GM23338 (cell line): ENCODE measurements around the gene C10orf71. TPM values are rescaled to one million over a fixed set of nuclear protein-coding genes. Genes with fewer than 3 reads are reported as not detected.

Experiments used
- ATAC-seq: fragments of 200-7000 bp; cut with Tn5 transposase; 3 replicates; pipeline ENCODE4 v1.9.1; 2020
- DNase-seq: peaks from one replicate; pipeline ENCODE4 v3.0.0-alpha.2; 2015; ENCODE audit warnings: low spot score
- H2AFZ ChIP-seq: fragments of 200-600 bp; sonication (generic); 2 replicates; pipeline ENCODE4 v1.8.0; 2016; ENCODE audit warnings: antibody characterized with exemption, mild to moderate bottlenecking, moderate library complexity
- H3F3A ChIP-seq: fragments of 200-600 bp; sonication (generic); replicated peaks from 2 replicates; pipeline ENCODE4 v1.8.0; 2017; ENCODE audit warnings: antibody characterized with exemption, mixed run types, low read depth
- H3K27ac ChIP-seq: fragments of 200-600 bp; sonication (generic); 2 replicates; pipeline ENCODE4 v1.6.1; 2016; ENCODE audit warnings: low read depth
- H3K27me3 ChIP-seq: fragments of 200-600 bp; sonication (generic); 2 replicates; pipeline ENCODE4 v1.8.0; 2016; ENCODE audit warnings: mild to moderate bottlenecking, mixed run types, moderate library complexity; ENCODE audit not compliant: insufficient read depth
- H3K36me3 ChIP-seq: fragments of 200-600 bp; sonication (generic); 2 replicates; pipeline ENCODE4 v1.8.0; 2016; ENCODE audit warnings: mild to moderate bottlenecking; ENCODE audit not compliant: insufficient read depth
- H3K4me1 ChIP-seq: fragments of 200-600 bp; sonication (generic); 2 replicates; pipeline ENCODE4 v1.8.0; 2016; ENCODE audit warnings: mild to moderate bottlenecking, moderate library complexity; ENCODE audit not compliant: insufficient read depth
- H3K4me2 ChIP-seq: fragments of 200-600 bp; sonication (generic); 2 replicates; pipeline ENCODE4 v1.7.1; 2017; ENCODE audit warnings: mixed run types
- H3K4me3 ChIP-seq: fragments of 200-600 bp; sonication (generic); 2 replicates; pipeline ENCODE4 v1.6.1; 2016; ENCODE audit warnings: mixed run types
- H3K79me2 ChIP-seq: fragments of 200-600 bp; sonication (generic); replicated peaks from 2 replicates; pipeline ENCODE4 v1.8.0; 2017; ENCODE audit warnings: mild to moderate bottlenecking; ENCODE audit not compliant: insufficient read depth
- H3K9me2 ChIP-seq: fragments of 200-600 bp; sonication (generic); 2 replicates; pipeline ENCODE4 v1.8.0; 2017; ENCODE audit not compliant: insufficient read depth
- H4K20me1 ChIP-seq: fragments of 200-600 bp; sonication (generic); replicated peaks from 2 replicates; pipeline ENCODE4 v1.8.0; 2017; ENCODE audit warnings: mild to moderate bottlenecking; ENCODE audit not compliant: insufficient read depth
- H3K27ac Mint-ChIP-seq: 2 replicates; pipeline ENCODE4 v1.8.0; 2020; ENCODE audit warnings: inconsistent platforms, mild to moderate bottlenecking, moderate library complexity, mixed read lengths
- H3K27me3 Mint-ChIP-seq: 3 replicates; pipeline ENCODE4 v1.8.0; 2022; ENCODE audit warnings: low read depth, mild to moderate bottlenecking, moderate library complexity, mixed read lengths, inconsistent platforms; ENCODE audit not compliant: insufficient read depth, poor library complexity
- H3K36me3 Mint-ChIP-seq: 3 replicates; pipeline ENCODE4 v1.8.0; 2021; ENCODE audit warnings: low read depth, mild to moderate bottlenecking, inconsistent platforms, moderate library complexity, mixed read lengths
- H3K4me1 Mint-ChIP-seq: 3 replicates; pipeline ENCODE4 v1.8.0; 2020; ENCODE audit warnings: mild to moderate bottlenecking, inconsistent platforms, mixed read lengths
- H3K4me3 Mint-ChIP-seq: 3 replicates; pipeline ENCODE4 v1.8.0; 2021; ENCODE audit warnings: moderate library complexity, mild to moderate bottlenecking, inconsistent platforms, mixed read lengths
- H3K9me3 Mint-ChIP-seq: 3 replicates; pipeline ENCODE4 v1.8.0; 2020; ENCODE audit warnings: moderate library complexity, mild to moderate bottlenecking, inconsistent platforms, mixed read lengths
- EZH2phosphoT487 ChIP-seq: fragments of 200-600 bp; sonication (generic); IDR thresholded peaks from one replicate; pipeline ENCODE4 v1.8.1; 2018; ENCODE audit warnings: antibody characterized with exemption; ENCODE audit not compliant: unreplicated experiment
- JUNB ChIP-seq: IDR thresholded peaks from one replicate; pipeline ENCODE4 v1.6.1; 2016; ENCODE audit warnings: antibody characterized with exemption; ENCODE audit not compliant: unreplicated experiment
- NANOG ChIP-seq: IDR thresholded peaks from 2 replicates; pipeline ENCODE4 v1.6.1; 2016; ENCODE audit warnings: antibody characterized with exemption, borderline replicate concordance
- POLR2AphosphoS5 ChIP-seq: IDR thresholded peaks from 2 replicates; pipeline ENCODE4 v1.6.1; 2016; ENCODE audit warnings: antibody characterized with exemption, low read depth
- STAT1 ChIP-seq: IDR thresholded peaks from one replicate; pipeline ENCODE4 v1.6.1; 2016; ENCODE audit warnings: antibody characterized with exemption; ENCODE audit not compliant: unreplicated experiment
- ZNF114 ChIP-seq: fragments of 250-450 bp; sonication (Bioruptor Pico); IDR thresholded peaks from 2 replicates; pipeline ENCODE4 v1.5.0; 2020; ENCODE audit warnings: mild to moderate bottlenecking, moderate library complexity
- polyA plus RNA-seq: library from polyadenylated mRNA; unstranded; fragments of >200 nt; fragmentation: Nextera tagmentation; extraction: Ambion mirVana; gene quantifications from 2 replicates; pipeline ENCODE4 v1.2.1, GENCODE V29; 2016
- total RNA-seq: library from RNA; depleted of rRNA; stranded (reverse); fragments of >200 nt; shearing (Covaris generic); gene quantifications from 2 replicates; pipeline ENCODE4 v1.2.3, GENCODE V29; 2014
- TF ChIP-seq, protein P1 (sequence below): IDR thresholded peaks from 2 replicates; pipeline ENCODE4 v1.6.1; 2016; ENCODE audit warnings: antibody characterized with exemption
- TF ChIP-seq, protein P2 (sequence below), 2 experiments: fragments of 200-600 bp in 1 of 2; sonication (generic) in 1 of 2; conservative IDR thresholded peaks; 2 replicates each; pipeline versions ENCODE4 v1.5.1 to v1.6.1; 2016 to 2017; ENCODE audit warnings: antibody characterized with exemption in 2 of 2, low read depth in 2 of 2, mild to moderate bottlenecking in 2 of 2, moderate library complexity in 1 of 2
- TF ChIP-seq, protein P3 (sequence below): IDR thresholded peaks from one replicate; pipeline ENCODE4 v1.6.1; 2018; ENCODE audit warnings: antibody characterized with exemption; ENCODE audit not compliant: unreplicated experiment

Gene C10orf71
- total and polyA plus RNA-seq, 2 experiments from 2014 or later, result not detected

DNA sequence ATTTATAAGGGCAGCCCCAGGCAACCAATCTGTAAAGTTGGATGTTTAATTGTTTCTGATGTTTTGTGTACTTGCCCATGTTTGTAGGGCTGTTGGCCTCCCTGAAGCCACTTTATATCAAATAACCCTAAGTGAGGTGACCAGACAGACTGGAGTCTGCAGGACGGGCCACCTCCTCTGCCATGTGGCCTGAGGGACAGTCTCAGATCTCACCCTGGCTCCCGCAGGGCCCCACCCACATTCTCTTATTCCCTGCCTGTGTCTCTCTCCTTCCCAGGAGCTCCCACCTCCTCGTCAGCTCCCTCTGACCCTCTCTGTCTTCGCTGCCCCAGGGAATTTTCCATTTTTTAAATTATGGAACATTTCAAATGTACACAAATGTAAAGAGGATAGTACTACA is 9.5 kb upstream of the C10orf71 start:
- no peaks in the 10 kb centered on the region for H3F3A ChIP-seq
- H3K27ac Mint-ChIP-seq, result no peak overlapping the region
- DNase-seq, result no peak

More for the DNA sequence above, 9.5 kb upstream of the C10orf71 start:
- TF ChIP-seq EZH2phosphoT487, result no peak
- TF ChIP-seq STAT1, result no peak
- TF ChIP-seq, protein P1, sequence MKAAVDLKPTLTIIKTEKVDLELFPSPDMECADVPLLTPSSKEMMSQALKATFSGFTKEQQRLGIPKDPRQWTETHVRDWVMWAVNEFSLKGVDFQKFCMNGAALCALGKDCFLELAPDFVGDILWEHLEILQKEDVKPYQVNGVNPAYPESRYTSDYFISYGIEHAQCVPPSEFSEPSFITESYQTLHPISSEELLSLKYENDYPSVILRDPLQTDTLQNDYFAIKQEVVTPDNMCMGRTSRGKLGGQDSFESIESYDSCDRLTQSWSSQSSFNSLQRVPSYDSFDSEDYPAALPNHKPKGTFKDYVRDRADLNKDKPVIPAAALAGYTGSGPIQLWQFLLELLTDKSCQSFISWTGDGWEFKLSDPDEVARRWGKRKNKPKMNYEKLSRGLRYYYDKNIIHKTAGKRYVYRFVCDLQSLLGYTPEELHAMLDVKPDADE, result no peak
- TF ChIP-seq NANOG, result no peak
- TF ChIP-seq JUNB, result no peak
- TF ChIP-seq POLR2AphosphoS5, result no peak
- TF ChIP-seq, protein P2, sequence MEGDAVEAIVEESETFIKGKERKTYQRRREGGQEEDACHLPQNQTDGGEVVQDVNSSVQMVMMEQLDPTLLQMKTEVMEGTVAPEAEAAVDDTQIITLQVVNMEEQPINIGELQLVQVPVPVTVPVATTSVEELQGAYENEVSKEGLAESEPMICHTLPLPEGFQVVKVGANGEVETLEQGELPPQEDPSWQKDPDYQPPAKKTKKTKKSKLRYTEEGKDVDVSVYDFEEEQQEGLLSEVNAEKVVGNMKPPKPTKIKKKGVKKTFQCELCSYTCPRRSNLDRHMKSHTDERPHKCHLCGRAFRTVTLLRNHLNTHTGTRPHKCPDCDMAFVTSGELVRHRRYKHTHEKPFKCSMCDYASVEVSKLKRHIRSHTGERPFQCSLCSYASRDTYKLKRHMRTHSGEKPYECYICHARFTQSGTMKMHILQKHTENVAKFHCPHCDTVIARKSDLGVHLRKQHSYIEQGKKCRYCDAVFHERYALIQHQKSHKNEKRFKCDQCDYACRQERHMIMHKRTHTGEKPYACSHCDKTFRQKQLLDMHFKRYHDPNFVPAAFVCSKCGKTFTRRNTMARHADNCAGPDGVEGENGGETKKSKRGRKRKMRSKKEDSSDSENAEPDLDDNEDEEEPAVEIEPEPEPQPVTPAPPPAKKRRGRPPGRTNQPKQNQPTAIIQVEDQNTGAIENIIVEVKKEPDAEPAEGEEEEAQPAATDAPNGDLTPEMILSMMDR (conservative IDR thresholded peaks at IDR 0.05; ENCODE audit: low read depth in 2 of 2), result no peak
- TF ChIP-seq ZNF114 (CRISPR knock-in tag), result no peak
- TF ChIP-seq, protein P3, sequence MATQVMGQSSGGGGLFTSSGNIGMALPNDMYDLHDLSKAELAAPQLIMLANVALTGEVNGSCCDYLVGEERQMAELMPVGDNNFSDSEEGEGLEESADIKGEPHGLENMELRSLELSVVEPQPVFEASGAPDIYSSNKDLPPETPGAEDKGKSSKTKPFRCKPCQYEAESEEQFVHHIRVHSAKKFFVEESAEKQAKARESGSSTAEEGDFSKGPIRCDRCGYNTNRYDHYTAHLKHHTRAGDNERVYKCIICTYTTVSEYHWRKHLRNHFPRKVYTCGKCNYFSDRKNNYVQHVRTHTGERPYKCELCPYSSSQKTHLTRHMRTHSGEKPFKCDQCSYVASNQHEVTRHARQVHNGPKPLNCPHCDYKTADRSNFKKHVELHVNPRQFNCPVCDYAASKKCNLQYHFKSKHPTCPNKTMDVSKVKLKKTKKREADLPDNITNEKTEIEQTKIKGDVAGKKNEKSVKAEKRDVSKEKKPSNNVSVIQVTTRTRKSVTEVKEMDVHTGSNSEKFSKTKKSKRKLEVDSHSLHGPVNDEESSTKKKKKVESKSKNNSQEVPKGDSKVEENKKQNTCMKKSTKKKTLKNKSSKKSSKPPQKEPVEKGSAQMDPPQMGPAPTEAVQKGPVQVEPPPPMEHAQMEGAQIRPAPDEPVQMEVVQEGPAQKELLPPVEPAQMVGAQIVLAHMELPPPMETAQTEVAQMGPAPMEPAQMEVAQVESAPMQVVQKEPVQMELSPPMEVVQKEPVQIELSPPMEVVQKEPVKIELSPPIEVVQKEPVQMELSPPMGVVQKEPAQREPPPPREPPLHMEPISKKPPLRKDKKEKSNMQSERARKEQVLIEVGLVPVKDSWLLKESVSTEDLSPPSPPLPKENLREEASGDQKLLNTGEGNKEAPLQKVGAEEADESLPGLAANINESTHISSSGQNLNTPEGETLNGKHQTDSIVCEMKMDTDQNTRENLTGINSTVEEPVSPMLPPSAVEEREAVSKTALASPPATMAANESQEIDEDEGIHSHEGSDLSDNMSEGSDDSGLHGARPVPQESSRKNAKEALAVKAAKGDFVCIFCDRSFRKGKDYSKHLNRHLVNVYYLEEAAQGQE, result no peak
- Histone ChIP-seq H3K79me2 (no peaks in the 10 kb centered on the region), H3K4me1 (no peaks in the 10 kb centered on the region), H3K36me3 (no peaks in the 10 kb centered on the region), H2AFZ (no peak overlapping the region), H3K9me2 (no peaks in the 10 kb centered on the region; the same call in 1 of the 2 replicates), H3K4me2 (no peak overlapping the region), H3K4me3 (no peak overlapping the region), H3K27me3 (no peaks in the 10 kb centered on the region), H3K27ac (no peak overlapping the region), H4K20me1 (no peaks in the 10 kb centered on the region)
- Mint-ChIP-seq H3K9me3 (no peaks in the 10 kb centered on the region), H3K4me1 (no peaks in the 10 kb centered on the region), H3K27me3 (peaks cover 6% of the 10 kb centered on the region), H3K4me3 (no peak overlapping the region), H3K36me3 (no peaks in the 10 kb centered on the region)
- ATAC-seq, result no peak
